HTERT RPE-1 (cell line): ENCODE results near the gene SH3TC2.

Source experiments
- in situ Hi-C: fragments of 300-500 bp; cut with MboI; formaldehyde crosslinking; loops from 4 replicates; pipeline ENCODE4 v1.14.3; 2020; ENCODE audit warnings: low sequenced_read_pairs

SH3TC2 gene

GRCh38 chr5:149035372-149035790, 27.5 kb downstream of the SH3TC2 start:
- in situ Hi-C loops = no loop called here

GRCh38 chr5:149030838-149031397, 31.9 kb downstream of the SH3TC2 start:
- in situ Hi-C loops = no loop called here

GRCh38 chr5:149030392-149030791, 32.5 kb downstream of the SH3TC2 start:
- in situ Hi-C loops = no loop called here

GRCh38 chr5:149028984-149029383, 33.9 kb downstream of the SH3TC2 start:
- in situ Hi-C loops = no loop called here

- in situ Hi-C loops = no loop called here
These were observed 34.7 kb downstream of the SH3TC2 start for GRCh38 chr5:149028161-149028560.

- in situ Hi-C loops = no loop called here
These were observed 35.2 kb downstream of the SH3TC2 start for GRCh38 chr5:149027636-149028035.

GRCh38 chr5:149024943-149025342, 37.9 kb downstream of the SH3TC2 start:
- in situ Hi-C loops = no loop called here

- in situ Hi-C loops = no loop called here
These were observed 38.4 kb downstream of the SH3TC2 start for GRCh38 chr5:149024477-149024876.

GRCh38 chr5:149022200-149022599, 40.7 kb downstream of the SH3TC2 start:
- in situ Hi-C loops = no loop called here

GRCh38 chr5:149019679-149020078, 43.2 kb downstream of the SH3TC2 start:
- in situ Hi-C loops = no loop called here

GRCh38 chr5:149018909-149019443, 43.9 kb downstream of the SH3TC2 start:
- in situ Hi-C loops = no loop called here

- in situ Hi-C loops = no loop called here
These were observed 45.2 kb downstream of the SH3TC2 start for GRCh38 chr5:149017636-149018035.

- in situ Hi-C loops = no loop called here
These were observed 47.3 kb downstream of the SH3TC2 start for GRCh38 chr5:149015561-149015960.

- in situ Hi-C loops = no loop called here
These were observed 47.7 kb downstream of the SH3TC2 start for GRCh38 chr5:149015126-149015525.

GRCh38 chr5:149014571-149015031, 48.3 kb downstream of the SH3TC2 start:
- in situ Hi-C loops = no loop called here

GRCh38 chr5:149013796-149014195, 49.1 kb downstream of the SH3TC2 start:
- in situ Hi-C loops = no loop called here

GRCh38 chr5:149012350-149012749, 50.5 kb downstream of the SH3TC2 start:
- in situ Hi-C loops = no loop called here

GRCh38 chr5:149011728-149012127, 51.1 kb downstream of the SH3TC2 start:
- in situ Hi-C loops = no loop called here

GRCh38 chr5:149011084-149011483, 51.8 kb downstream of the SH3TC2 start:
- in situ Hi-C loops = no loop called here

- in situ Hi-C loops = no loop called here
These were observed 55.7 kb downstream of the SH3TC2 start for GRCh38 chr5:149007174-149007573.

- in situ Hi-C loops = no loop called here
These were observed 56.4 kb downstream of the SH3TC2 start for GRCh38 chr5:149006426-149006825.

- in situ Hi-C loops = no loop called here
These were observed 57.6 kb downstream of the SH3TC2 start for GRCh38 chr5:149005077-149005892.
